IPS-18c (cell line): ENCODE data around the gene TACC2.
"Not testable (repeated sequence)": the region's sequence is repeated elsewhere in the genome, so short reads cannot be mapped to it uniquely, and the experiment has no call there.

Experiments used
- H3K4me3 ChIP-seq: 2 replicates; pipeline ENCODE4 v1.7.0; 2013; ENCODE audit warnings: low read depth, mild to moderate bottlenecking, low read length, moderate library complexity; ENCODE audit not compliant: insufficient read depth
- H3K9me3 ChIP-seq: one replicate; pipeline ENCODE4 v1.6.1; 2013; ENCODE audit warnings: mild to moderate bottlenecking, low read length, moderate library complexity; ENCODE audit not compliant: control insufficient read depth, insufficient read depth

TACC2 gene

GRCh38 chr10:122197611-122198222 lies 208.8 kb downstream of the TACC2 start:
- H3K4me3 ChIP-seq: no peak overlapping the region
- H3K9me3 ChIP-seq: no peaks in the 10 kb centered on the region

- no peak overlapping the region for H3K4me3 ChIP-seq
Measured at GRCh38 chr10:122198631-122199030, 209.7 kb downstream of the TACC2 start.

GRCh38 chr10:122199070-122199469 lies 210.1 kb downstream of the TACC2 start:
- no peak overlapping the region for H3K4me3 ChIP-seq
- no peaks in the 10 kb centered on the region for H3K9me3 ChIP-seq

More at GRCh38 chr10:122198631-122199030, 209.7 kb downstream of the TACC2 start:
- H3K9me3 ChIP-seq: no peaks in the 10 kb centered on the region

GRCh38 chr10:122199689-122200088 lies 210.7 kb downstream of the TACC2 start:
- H3K9me3 ChIP-seq: no peaks in the 10 kb centered on the region
- no peak overlapping the region for H3K4me3 ChIP-seq

- no peaks in the 10 kb centered on the region for H3K9me3 ChIP-seq
- H3K4me3 ChIP-seq: no peak overlapping the region
Measured at GRCh38 chr10:122201401-122201800, 212.4 kb downstream of the TACC2 start.

- not testable (repeated sequence) for H3K9me3 ChIP-seq, H3K4me3 ChIP-seq
Measured at GRCh38 chr10:122203180-122203579, 214.2 kb downstream of the TACC2 start.

GRCh38 chr10:122204691-122205489 lies 215.9 kb downstream of the TACC2 start:
- Histone ChIP-seq H3K9me3 (no peaks in the 10 kb centered on the region), H3K4me3 (no peak overlapping the region)

- no peak overlapping the region for H3K4me3 ChIP-seq
- H3K9me3 ChIP-seq: no peaks in the 10 kb centered on the region
Measured at GRCh38 chr10:122206471-122207065, 217.6 kb downstream of the TACC2 start.

GRCh38 chr10:122207163-122207562 lies 218.2 kb downstream of the TACC2 start:
- H3K9me3 ChIP-seq: no peaks in the 10 kb centered on the region
- no peak overlapping the region for H3K4me3 ChIP-seq

GRCh38 chr10:122207596-122207995 lies 218.6 kb downstream of the TACC2 start:
- Histone ChIP-seq H3K9me3 (no peaks in the 10 kb centered on the region), H3K4me3 (no peak overlapping the region)

GRCh38 chr10:122208571-122209430 lies 219.8 kb downstream of the TACC2 start:
- no peak overlapping the region for H3K4me3 ChIP-seq
- no peaks in the 10 kb centered on the region for H3K9me3 ChIP-seq

- H3K9me3 ChIP-seq: no peaks in the 10 kb centered on the region
- no peak overlapping the region for H3K4me3 ChIP-seq
Measured at GRCh38 chr10:122210481-122211265, 221.7 kb downstream of the TACC2 start.

GRCh38 chr10:122213364-122213763 lies 224.4 kb downstream of the TACC2 start:
- Histone ChIP-seq H3K9me3 (no peaks in the 10 kb centered on the region), H3K4me3 (no peak overlapping the region)

GRCh38 chr10:122213766-122214165 lies 224.8 kb downstream of the TACC2 start:
- Histone ChIP-seq H3K4me3 (no peak overlapping the region), H3K9me3 (no peaks in the 10 kb centered on the region)

- Histone ChIP-seq H3K9me3 (no peaks in the 10 kb centered on the region), H3K4me3 (no peak overlapping the region)
Measured at GRCh38 chr10:122216047-122216446, 227.1 kb downstream of the TACC2 start.

GRCh38 chr10:122219340-122219739 lies 230.4 kb downstream of the TACC2 start:
- H3K9me3 ChIP-seq: no peaks in the 10 kb centered on the region
- H3K4me3 ChIP-seq: no peak overlapping the region

GRCh38 chr10:122220736-122221135 lies 231.8 kb downstream of the TACC2 start:
- Histone ChIP-seq H3K4me3 (no peak overlapping the region), H3K9me3 (no peaks in the 10 kb centered on the region)
